ENCODE data around the gene UPP1. TPM values are rescaled to one million over a fixed set of nuclear protein-coding genes. Genes with fewer than 3 reads are reported as not detected.

UPP1 gene
- total and polyA plus RNA-seq, 10 of the 15 experiments (the other 5 are each of a cell fraction or from before 2014, with no cell fraction given): 0.93 to 7.9 (median 3.8) TPM

DNA sequence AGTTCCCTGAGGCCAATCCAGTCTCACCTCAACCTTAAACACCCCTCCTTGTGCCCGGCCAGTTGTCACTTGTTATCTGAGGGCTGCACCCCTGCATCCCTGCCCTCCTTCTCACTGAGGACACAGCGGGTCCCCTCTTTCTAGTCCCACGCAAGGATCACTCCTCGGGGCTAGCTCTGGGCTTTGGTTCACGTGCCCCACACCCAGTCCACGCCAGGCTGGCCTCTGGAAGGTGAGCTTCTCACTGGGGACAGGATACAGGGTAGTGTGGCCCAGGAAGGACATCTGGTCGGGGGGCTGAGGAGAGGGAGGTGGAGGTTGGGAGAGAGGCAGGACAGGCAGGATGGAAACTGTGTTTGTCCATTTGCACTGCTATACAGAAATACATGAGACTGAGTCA is 25.5 kb downstream of the UPP1 start:
- POLR2A ChIA-PET: no interaction called here
- no peaks in the 10 kb centered on the region for H4K20me1 ChIP-seq (ENCODE audit: control insufficient read depth, insufficient read depth)
- H3K36me3 ChIP-seq (ENCODE audit: control insufficient read depth in 2 of 2, insufficient read depth in 2 of 2, low read length in 1 of 2): no peaks in the 10 kb centered on the region
- H2AFZ ChIP-seq (ENCODE audit: control insufficient read depth, low read depth, low read length): no peak overlapping the region
- no TSS peak for BruUV-seq (replicated peaks)
- H3K9ac ChIP-seq (ENCODE audit: control insufficient read depth, insufficient read depth, low read length): no peak overlapping the region
- CTCF ChIA-PET: interaction anchor here (1.0 kb wide), 1 partner anchor 158 kb away, joined by 3 read pairs; no protein-coding TSS in a partner anchor
- no peaks in the 10 kb centered on the region for H3K79me2 ChIP-seq (ENCODE audit: control insufficient read depth, insufficient read depth, low read length)
- in situ Hi-C loops (cut with MboI) (loop anchor here (5.0 kb wide), 1 partner anchor 172 kb away; no protein-coding TSS in a partner anchor), intact Hi-C loops (cut with micrococcal nuclease; ENCODE audit: unreplicated experiment) (no loop called here)
- FAIRE-seq (no peak), ATAC-seq (no peak), DNase-seq (ENCODE audit: low read depth, low spot score) (no peak)
- WGBS (ENCODE audit: insufficient coverage, insufficient replicate concordance, low lambda C conversion rate, missing lambda C conversion rate): 30% methylated on average over 7 of the region's 7 CpGs
- no peak overlapping the region for H3K4me2 ChIP-seq (ENCODE audit: control insufficient read depth, insufficient read depth)
- no peaks in the 10 kb centered on the region for H3K9me3 ChIP-seq (replicated peaks; ENCODE audit: control insufficient read depth, insufficient read depth, low read length)
- H3K27me3 ChIP-seq (replicated peaks in 1 of 2; ENCODE audit: control insufficient read depth in 2 of 2, insufficient read depth in 2 of 2, low read length in 1 of 2): no peaks in the 10 kb centered on the region; a peak in 1 of 4 replicates
- SMC1A ChIA-PET (ENCODE audit: uncharacterized antibody, unreplicated experiment): interaction anchor here (1.4 kb wide), 1 partner anchor 123 kb away, joined by 3 read pairs; no protein-coding TSS in a partner anchor
- H3K4me3 ChIP-seq: no peak overlapping the region
- RAD21 ChIA-PET (ENCODE audit: unreplicated experiment): no interaction called here
- no peak overlapping the region for H3K27ac ChIP-seq (ENCODE audit: control insufficient read depth, insufficient read depth)
- no peaks in the 10 kb centered on the region for H3K4me1 ChIP-seq (ENCODE audit: control insufficient read depth, insufficient read depth, low read length)
- TF ChIP-seq, protein P1, sequence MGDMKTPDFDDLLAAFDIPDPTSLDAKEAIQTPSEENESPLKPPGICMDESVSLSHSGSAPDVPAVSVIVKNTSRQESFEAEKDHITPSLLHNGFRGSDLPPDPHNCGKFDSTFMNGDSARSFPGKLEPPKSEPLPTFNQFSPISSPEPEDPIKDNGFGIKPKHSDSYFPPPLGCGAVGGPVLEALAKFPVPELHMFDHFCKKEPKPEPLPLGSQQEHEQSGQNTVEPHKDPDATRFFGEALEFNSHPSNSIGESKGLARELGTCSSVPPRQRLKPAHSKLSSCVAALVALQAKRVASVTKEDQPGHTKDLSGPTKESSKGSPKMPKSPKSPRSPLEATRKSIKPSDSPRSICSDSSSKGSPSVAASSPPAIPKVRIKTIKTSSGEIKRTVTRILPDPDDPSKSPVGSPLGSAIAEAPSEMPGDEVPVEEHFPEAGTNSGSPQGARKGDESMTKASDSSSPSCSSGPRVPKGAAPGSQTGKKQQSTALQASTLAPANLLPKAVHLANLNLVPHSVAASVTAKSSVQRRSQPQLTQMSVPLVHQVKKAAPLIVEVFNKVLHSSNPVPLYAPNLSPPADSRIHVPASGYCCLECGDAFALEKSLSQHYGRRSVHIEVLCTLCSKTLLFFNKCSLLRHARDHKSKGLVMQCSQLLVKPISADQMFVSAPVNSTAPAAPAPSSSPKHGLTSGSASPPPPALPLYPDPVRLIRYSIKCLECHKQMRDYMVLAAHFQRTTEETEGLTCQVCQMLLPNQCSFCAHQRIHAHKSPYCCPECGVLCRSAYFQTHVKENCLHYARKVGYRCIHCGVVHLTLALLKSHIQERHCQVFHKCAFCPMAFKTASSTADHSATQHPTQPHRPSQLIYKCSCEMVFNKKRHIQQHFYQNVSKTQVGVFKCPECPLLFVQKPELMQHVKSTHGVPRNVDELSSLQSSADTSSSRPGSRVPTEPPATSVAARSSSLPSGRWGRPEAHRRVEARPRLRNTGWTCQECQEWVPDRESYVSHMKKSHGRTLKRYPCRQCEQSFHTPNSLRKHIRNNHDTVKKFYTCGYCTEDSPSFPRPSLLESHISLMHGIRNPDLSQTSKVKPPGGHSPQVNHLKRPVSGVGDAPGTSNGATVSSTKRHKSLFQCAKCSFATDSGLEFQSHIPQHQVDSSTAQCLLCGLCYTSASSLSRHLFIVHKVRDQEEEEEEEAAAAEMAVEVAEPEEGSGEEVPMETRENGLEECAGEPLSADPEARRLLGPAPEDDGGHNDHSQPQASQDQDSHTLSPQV (IDR thresholded peaks at IDR 0.05): no peak
- no peak for TF ChIP-seq CEBPB (IDR thresholded peaks at IDR 0.05; ENCODE audit: borderline replicate concordance in 1 of 2, low read depth in 2 of 2, low read length in 2 of 2)
- TF ChIP-seq ZBTB33 (IDR thresholded peaks at IDR 0.05): no peak
- TF ChIP-seq BHLHE40 (IDR thresholded peaks at IDR 0.05; ENCODE audit: borderline replicate concordance in 1 of 2, low read depth in 2 of 2, low read length in 1 of 2): no peak
- TF ChIP-seq MXI1 (IDR thresholded peaks at IDR 0.05; ENCODE audit: low read depth, low read length): no peak
- TF ChIP-seq NFYB (IDR thresholded peaks at IDR 0.05; ENCODE audit: insufficient read depth, low read depth, low read length): no peak
- TF ChIP-seq, protein P2, sequence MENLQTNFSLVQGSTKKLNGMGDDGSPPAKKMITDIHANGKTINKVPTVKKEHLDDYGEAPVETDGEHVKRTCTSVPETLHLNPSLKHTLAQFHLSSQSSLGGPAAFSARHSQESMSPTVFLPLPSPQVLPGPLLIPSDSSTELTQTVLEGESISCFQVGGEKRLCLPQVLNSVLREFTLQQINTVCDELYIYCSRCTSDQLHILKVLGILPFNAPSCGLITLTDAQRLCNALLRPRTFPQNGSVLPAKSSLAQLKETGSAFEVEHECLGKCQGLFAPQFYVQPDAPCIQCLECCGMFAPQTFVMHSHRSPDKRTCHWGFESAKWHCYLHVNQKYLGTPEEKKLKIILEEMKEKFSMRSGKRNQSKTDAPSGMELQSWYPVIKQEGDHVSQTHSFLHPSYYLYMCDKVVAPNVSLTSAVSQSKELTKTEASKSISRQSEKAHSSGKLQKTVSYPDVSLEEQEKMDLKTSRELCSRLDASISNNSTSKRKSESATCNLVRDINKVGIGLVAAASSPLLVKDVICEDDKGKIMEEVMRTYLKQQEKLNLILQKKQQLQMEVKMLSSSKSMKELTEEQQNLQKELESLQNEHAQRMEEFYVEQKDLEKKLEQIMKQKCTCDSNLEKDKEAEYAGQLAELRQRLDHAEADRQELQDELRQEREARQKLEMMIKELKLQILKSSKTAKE (IDR thresholded peaks at IDR 0.05; ENCODE audit: low read depth, poor library complexity, severe bottlenecking): no peak
- TF ChIP-seq SP1 (IDR thresholded peaks at IDR 0.05; ENCODE audit: low read depth, low read length): no peak
- TF ChIP-seq NR2F1 (conservative IDR thresholded peaks at IDR 0.05): no peak
- TF ChIP-seq BMI1 (IDR thresholded peaks at IDR 0.05; ENCODE audit: borderline replicate concordance): no peak
- TF ChIP-seq, protein P3, sequence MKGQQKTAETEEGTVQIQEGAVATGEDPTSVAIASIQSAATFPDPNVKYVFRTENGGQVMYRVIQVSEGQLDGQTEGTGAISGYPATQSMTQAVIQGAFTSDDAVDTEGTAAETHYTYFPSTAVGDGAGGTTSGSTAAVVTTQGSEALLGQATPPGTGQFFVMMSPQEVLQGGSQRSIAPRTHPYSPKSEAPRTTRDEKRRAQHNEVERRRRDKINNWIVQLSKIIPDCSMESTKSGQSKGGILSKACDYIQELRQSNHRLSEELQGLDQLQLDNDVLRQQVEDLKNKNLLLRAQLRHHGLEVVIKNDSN (IDR thresholded peaks at IDR 0.05; ENCODE audit: borderline replicate concordance, extremely low read length, insufficient read depth, low read depth, low read length): no peak
- TF ChIP-seq RBBP5 (conservative IDR thresholded peaks at IDR 0.05): no peak
